NCI-H82 (cell line): Measurements from ENCODE around the gene ZNF616.
A peak's percentile ranks its signal among the peaks of the same experiment; 100 is the strongest.
"Not testable (repeated sequence)": the region's sequence is repeated elsewhere in the genome, so short reads cannot be mapped to it uniquely, and the experiment has no call there.

Experiments used
- DNase-seq: peaks from one replicate; lab custom pipeline; 2025; lab: John Stamatoyannopoulos, UW

The ZNF616 gene

GRCh38 chr19:52110780-52111179, 29.0 kb downstream of the ZNF616 start:
- DNase-seq: no peak

- DNase-seq: no peak
Measured at GRCh38 chr19:52102782-52103181, 37.0 kb downstream of the ZNF616 start.

GRCh38 chr19:52101866-52102562, 37.7 kb downstream of the ZNF616 start:
- no peak for DNase-seq

- no peak for DNase-seq
Measured at GRCh38 chr19:52099497-52100138, 40.1 kb downstream of the ZNF616 start.

- DNase-seq: not testable (repeated sequence)
Measured at GRCh38 chr19:52096416-52096815, 43.3 kb downstream of the ZNF616 start.

- peak; percentile 96 for DNase-seq
Measured at GRCh38 chr19:52095172-52096014, 44.3 kb downstream of the ZNF616 start, which contains the start of gene ZNF841. Gene ZNF841 (minus strand): TSS chr19:52095765. CDS start chr19:52084801, 10,964 bp downstream.

- no peak for DNase-seq
Measured at GRCh38 chr19:52094526-52095130, 45.1 kb downstream of the ZNF616 start.

- DNase-seq: no peak
Measured at GRCh38 chr19:52086481-52086880, 53.3 kb downstream of the ZNF616 start.

- DNase-seq: no peak
Measured at GRCh38 chr19:52070496-52070895, 69.2 kb downstream of the ZNF616 start.

- no peak for DNase-seq
Measured at GRCh38 chr19:52069653-52070052, 70.1 kb downstream of the ZNF616 start.

GRCh38 chr19:52066258-52066863, 73.4 kb downstream of the ZNF616 start:
- DNase-seq: no peak

- no peak for DNase-seq
Measured at GRCh38 chr19:52065399-52065798, 74.3 kb downstream of the ZNF616 start.
